WTC11 (cell line): ENCODE results near the gene HIF3A. TPM values are rescaled to one million over a fixed set of nuclear protein-coding genes. Genes with fewer than 3 reads are reported as not detected.
A peak's percentile ranks its signal among the peaks of the same experiment; 100 is the strongest.

Source experiments
- ATAC-seq: fragments of 200-7000 bp; cut with Tn5 transposase; 2 replicates; pipeline ENCODE4 v1.10.0; 2021; ENCODE audit warnings: mild to moderate bottlenecking, moderate library complexity
- CTCF ChIA-PET: fragments of 300-600 bp; sonication (Branson Sonifier 250); formaldehyde crosslinking; loops from one replicate; lab custom pipeline; 2021; ENCODE audit warnings: antibody characterized with exemption; lab: Charles Lee
- POLR2A ChIA-PET: fragments of 350-600 bp; sonication (Branson Sonifier 250); formaldehyde crosslinking; loops from one replicate; lab custom pipeline; 2021; ENCODE audit warnings: antibody characterized with exemption; lab: Charles Lee
- DNase-seq: peaks from one replicate; pipeline ENCODE4 v3.0.0; 2021; ENCODE audit warnings: low spot score
- H3K27ac Mint-ChIP-seq: 2 replicates; pipeline ENCODE4 v1.8.0; 2021; ENCODE audit warnings: mixed read lengths
- H3K27me3 Mint-ChIP-seq: 2 replicates; pipeline ENCODE4 v1.8.0; 2021; ENCODE audit warnings: low read depth, mild to moderate bottlenecking, moderate library complexity, mixed read lengths
- H3K36me3 Mint-ChIP-seq: 2 replicates; pipeline ENCODE4 v1.8.0; 2021; ENCODE audit warnings: mixed read lengths
- H3K4me1 Mint-ChIP-seq: 2 replicates; pipeline ENCODE4 v1.8.0; 2022; ENCODE audit warnings: mixed read lengths
- H3K4me3 Mint-ChIP-seq: 2 replicates; pipeline ENCODE4 v1.8.0; 2021; ENCODE audit warnings: mild to moderate bottlenecking, moderate library complexity, mixed read lengths
- H3K9me3 Mint-ChIP-seq: 2 replicates; pipeline ENCODE4 v1.8.0; 2021; ENCODE audit warnings: mixed read lengths
- AR ChIP-seq: fragments of 250-450 bp; sonication (Bioruptor Pico); IDR thresholded peaks from 2 replicates; pipeline ENCODE4 v1.9.0; 2021; ENCODE audit warnings: mild to moderate bottlenecking
- E2F1 ChIP-seq: sonication (generic); formaldehyde crosslinking; IDR thresholded peaks from 2 replicates; pipeline ENCODE4 v1.8.0; 2022; ENCODE audit warnings: mild to moderate bottlenecking, missing genetic modification reagents
- E2F5 ChIP-seq: sonication (generic); formaldehyde crosslinking; IDR thresholded peaks from 2 replicates; pipeline ENCODE4 v1.8.1; 2022; ENCODE audit warnings: mild to moderate bottlenecking, moderate library complexity, missing genetic modification reagents
- GABPB1 ChIP-seq: sonication (generic); formaldehyde crosslinking; IDR thresholded peaks from 2 replicates; pipeline ENCODE4 v1.8.1; 2023; ENCODE audit warnings: mild to moderate bottlenecking, missing genetic modification reagents
- JUN ChIP-seq: sonication (generic); formaldehyde crosslinking; IDR thresholded peaks from 2 replicates; pipeline ENCODE4 v1.8.0; 2023; ENCODE audit warnings: mild to moderate bottlenecking, missing genetic modification reagents
- MYBL2 ChIP-seq: sonication (generic); formaldehyde crosslinking; IDR thresholded peaks from 2 replicates; pipeline ENCODE4 v1.8.1; 2023; ENCODE audit warnings: mild to moderate bottlenecking, moderate library complexity, missing genetic modification reagents
- PRDM15 ChIP-seq: sonication (generic); formaldehyde crosslinking; IDR thresholded peaks from 2 replicates; pipeline ENCODE4 v1.8.0; 2022; ENCODE audit warnings: missing genetic modification reagents
- PREB ChIP-seq: sonication (generic); formaldehyde crosslinking; IDR thresholded peaks from 2 replicates; pipeline ENCODE4 v1.8.1; 2022; ENCODE audit warnings: mild to moderate bottlenecking, missing genetic modification reagents, moderate library complexity, borderline replicate concordance
- RELA ChIP-seq: sonication (generic); formaldehyde crosslinking; IDR thresholded peaks from 2 replicates; pipeline ENCODE4 v1.8.1; 2022; ENCODE audit warnings: missing genetic modification reagents, mild to moderate bottlenecking, borderline replicate concordance
- RORB ChIP-seq: fragments of 250-450 bp; sonication (Bioruptor Pico); IDR thresholded peaks from 2 replicates; pipeline ENCODE4 v1.9.0; 2021; ENCODE audit warnings: mild to moderate bottlenecking
- SP1 ChIP-seq: sonication (generic); formaldehyde crosslinking; conservative IDR thresholded peaks from 2 replicates; pipeline ENCODE4 v1.8.1; 2022; ENCODE audit warnings: missing genetic modification reagents
- USF2 ChIP-seq: sonication (generic); formaldehyde crosslinking; IDR thresholded peaks from 2 replicates; pipeline ENCODE4 v1.8.1; 2023; ENCODE audit warnings: mild to moderate bottlenecking, missing genetic modification reagents, moderate library complexity
- ZBTB21 ChIP-seq: sonication (generic); formaldehyde crosslinking; IDR thresholded peaks from 2 replicates; pipeline ENCODE4 v1.8.1; 2023; ENCODE audit warnings: mild to moderate bottlenecking, missing genetic modification reagents, borderline replicate concordance
- ZNF121 ChIP-seq: sonication (generic); formaldehyde crosslinking; IDR thresholded peaks from 2 replicates; pipeline ENCODE4 v1.8.0; 2023; ENCODE audit warnings: missing genetic modification reagents
- ZNF232 ChIP-seq: sonication (generic); formaldehyde crosslinking; IDR thresholded peaks from 2 replicates; pipeline ENCODE4 v1.8.0; 2022; ENCODE audit warnings: mild to moderate bottlenecking, missing genetic modification reagents
- ZNF281 ChIP-seq: sonication (generic); formaldehyde crosslinking; IDR thresholded peaks from 2 replicates; pipeline ENCODE4 v1.8.0; 2023; ENCODE audit warnings: mild to moderate bottlenecking, missing genetic modification reagents
- total RNA-seq: library from RNA; stranded (reverse); gene quantifications from 3 replicates; pipeline ENCODE4 v1.2.3, GENCODE V29; 2021

Gene HIF3A
- total RNA-seq, 1 experiment from 2014 or later: 31.8 TPM

GRCh38 chr19:46294494-46294893, 2.3 kb upstream of the HIF3A start (continued):
- TF ChIP-seq JUN (CRISPR knock-in tag) (no peak), SP1 (no peak), ZNF281 (no peak), AR (CRISPR knock-in tag) (no peak), ZNF232 (CRISPR knock-in tag) (no peak), PRDM15 (CRISPR knock-in tag) (no peak), ZNF121 (CRISPR knock-in tag) (no peak), E2F1 (CRISPR knock-in tag) (no peak), RELA (CRISPR knock-in tag) (no peak)

- Mint-ChIP-seq H3K4me1 (peaks cover 23% of the 10 kb centered on the region), H3K27me3 (peaks cover 15% of the 10 kb centered on the region), H3K27ac (no peak overlapping the region), H3K4me3 (peak overlapping the region; percentile 26), H3K36me3 (no peaks in the 10 kb centered on the region), H3K9me3 (no peaks in the 10 kb centered on the region)
- ChIA-PET CTCF (interaction anchor here (0.6 to 7.2 kb wide), 3 partner anchors 14 to 99 kb away, joined by 5 to 95 read pairs (median 8); no protein-coding TSS in a partner anchor), POLR2A (no interaction called here)
- DNase-seq: no peak
- no peak for ATAC-seq
- no peak for TF ChIP-seq GABPB1 (CRISPR knock-in tag)
- TF ChIP-seq MYBL2 (CRISPR knock-in tag): no peak
- no peak for TF ChIP-seq ZNF281
- no peak for TF ChIP-seq E2F5 (CRISPR knock-in tag)
- TF ChIP-seq RORB (CRISPR knock-in tag): no peak
- no peak for TF ChIP-seq USF2 (CRISPR knock-in tag)
- no peak for TF ChIP-seq RELA (CRISPR knock-in tag)
- TF ChIP-seq PREB (CRISPR knock-in tag): no peak
- TF ChIP-seq ZBTB21: no peak
These were observed 1.2 kb upstream of the HIF3A start for GRCh38 chr19:46295401-46296201.
